ENCODE results near the gene TIAM1.
"Not testable (repeated sequence)": the region's sequence is repeated elsewhere in the genome, so short reads cannot be mapped to it uniquely, and the experiment has no call there.

Gene TIAM1

DNA sequence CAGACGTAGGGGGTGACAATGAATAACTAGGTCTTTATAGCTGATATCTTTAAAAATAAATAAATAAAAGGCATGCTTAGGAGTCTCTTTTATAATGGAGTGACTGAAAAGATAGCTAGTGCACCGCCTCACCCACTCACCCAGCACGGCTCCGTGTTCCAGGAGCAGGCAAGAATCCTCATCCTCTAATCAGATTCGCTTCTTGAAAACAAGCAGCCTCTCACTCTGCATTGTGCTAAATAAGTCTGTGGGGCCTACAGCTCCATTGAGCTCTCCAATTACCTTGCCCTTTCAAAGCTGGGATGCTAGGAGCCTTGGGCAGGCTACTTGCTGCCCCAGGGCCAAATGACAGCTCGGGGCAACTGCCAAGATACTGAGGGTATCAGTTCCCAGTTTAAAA, 91.5 kb downstream of the TIAM1 start:
- DNase-seq: no peak

DNA sequence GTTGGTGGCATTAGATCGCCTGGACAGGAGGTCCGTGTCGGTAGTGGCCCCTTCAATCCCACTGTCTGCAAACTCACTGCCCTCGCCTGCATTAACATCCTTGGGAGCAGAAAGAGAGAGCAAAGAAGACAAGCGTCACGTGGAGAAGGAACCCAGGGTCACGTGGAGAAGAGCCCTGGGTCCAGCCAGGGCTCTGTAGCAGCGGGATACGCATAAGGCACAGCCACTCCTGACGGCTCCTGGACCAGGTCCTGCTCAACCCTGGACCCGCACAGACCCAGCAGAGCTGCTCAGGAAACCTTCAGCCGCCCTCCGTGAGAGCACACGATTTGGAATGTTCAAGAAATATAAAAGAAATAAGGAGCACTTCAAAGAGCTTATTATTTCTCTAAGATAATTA, 92.0 kb downstream of the TIAM1 start:
- DNase-seq: no peak

DNA sequence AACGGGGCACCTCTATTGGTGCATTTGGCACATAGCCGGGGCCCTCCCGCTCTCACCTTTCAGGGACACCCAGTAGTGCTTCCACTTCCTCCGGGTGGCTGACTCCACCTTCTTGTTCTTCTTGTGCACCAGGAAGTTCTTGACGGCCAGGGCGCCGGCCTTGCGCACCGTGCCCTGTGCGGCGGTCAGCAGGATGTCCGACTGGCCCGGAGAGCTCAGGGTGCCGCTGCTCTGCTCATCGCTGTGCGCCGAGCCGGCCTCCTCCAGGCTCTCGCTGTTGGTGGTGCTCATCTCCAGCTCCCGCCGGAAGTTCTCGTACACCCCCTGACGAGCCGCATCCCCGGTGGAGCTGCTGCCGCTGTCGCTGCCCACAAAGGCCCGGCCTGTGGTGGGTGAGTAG, 92.4 kb downstream of the TIAM1 start:
- no peak for DNase-seq

DNA sequence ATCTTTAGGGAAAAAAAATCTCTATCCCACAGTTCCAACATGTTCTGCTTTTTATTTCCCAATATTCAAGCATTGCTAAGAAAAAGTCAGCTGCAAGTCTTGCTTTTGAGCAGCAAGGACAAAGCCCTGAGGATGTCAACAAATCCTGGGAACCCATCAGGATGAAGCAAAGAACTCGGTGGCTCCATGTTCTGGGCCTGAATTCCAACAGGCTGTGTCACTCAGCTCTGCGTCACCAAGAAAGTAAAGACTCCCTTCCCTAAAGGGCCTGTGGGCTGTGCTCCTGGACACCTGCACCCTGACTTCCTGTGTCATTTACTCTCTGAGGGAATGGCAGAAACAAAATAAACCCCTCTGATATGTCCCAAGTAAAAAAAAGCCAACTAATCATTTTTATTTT, 95.5 kb downstream of the TIAM1 start:
- no peak for DNase-seq

DNA sequence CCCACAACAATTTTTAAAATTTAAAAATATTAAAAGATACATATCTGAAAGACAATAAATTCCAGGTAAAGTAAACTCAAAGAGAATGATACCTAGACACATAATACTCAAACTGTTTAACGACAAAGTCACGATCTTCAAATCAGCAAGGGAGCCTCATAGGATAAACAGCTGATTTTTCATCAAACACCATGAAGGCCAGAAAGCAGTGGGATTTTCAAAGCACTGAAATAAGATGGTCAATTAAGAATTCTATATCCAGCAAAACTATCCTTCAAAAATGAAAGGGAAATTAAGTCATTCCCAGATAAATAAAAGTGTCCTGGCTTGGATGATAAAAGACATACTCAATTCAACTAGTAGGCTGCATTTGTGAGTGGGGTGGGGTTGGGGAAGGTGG, 100.5 kb downstream of the TIAM1 start:
- no peak for DNase-seq

DNA sequence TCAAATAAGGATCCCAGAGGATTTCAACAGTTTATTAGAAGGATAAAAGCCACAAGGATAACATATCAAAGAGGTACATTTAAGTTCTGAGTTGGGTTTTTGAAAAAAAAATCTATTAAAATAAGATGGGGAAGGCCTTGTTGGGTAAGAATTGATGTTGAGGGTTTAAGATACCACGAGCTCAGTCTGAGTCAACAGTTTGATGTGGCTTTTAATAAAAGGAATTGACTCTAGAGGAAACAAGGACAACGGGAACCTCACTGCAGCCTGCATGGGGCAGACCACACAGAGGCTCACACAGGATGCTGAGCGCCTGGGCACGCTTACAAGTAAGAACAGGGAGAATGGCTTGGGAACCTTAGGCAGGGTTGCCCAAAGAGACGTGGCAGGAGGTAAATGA, 107.5 kb downstream of the TIAM1 start:
- no peak for DNase-seq

DNA sequence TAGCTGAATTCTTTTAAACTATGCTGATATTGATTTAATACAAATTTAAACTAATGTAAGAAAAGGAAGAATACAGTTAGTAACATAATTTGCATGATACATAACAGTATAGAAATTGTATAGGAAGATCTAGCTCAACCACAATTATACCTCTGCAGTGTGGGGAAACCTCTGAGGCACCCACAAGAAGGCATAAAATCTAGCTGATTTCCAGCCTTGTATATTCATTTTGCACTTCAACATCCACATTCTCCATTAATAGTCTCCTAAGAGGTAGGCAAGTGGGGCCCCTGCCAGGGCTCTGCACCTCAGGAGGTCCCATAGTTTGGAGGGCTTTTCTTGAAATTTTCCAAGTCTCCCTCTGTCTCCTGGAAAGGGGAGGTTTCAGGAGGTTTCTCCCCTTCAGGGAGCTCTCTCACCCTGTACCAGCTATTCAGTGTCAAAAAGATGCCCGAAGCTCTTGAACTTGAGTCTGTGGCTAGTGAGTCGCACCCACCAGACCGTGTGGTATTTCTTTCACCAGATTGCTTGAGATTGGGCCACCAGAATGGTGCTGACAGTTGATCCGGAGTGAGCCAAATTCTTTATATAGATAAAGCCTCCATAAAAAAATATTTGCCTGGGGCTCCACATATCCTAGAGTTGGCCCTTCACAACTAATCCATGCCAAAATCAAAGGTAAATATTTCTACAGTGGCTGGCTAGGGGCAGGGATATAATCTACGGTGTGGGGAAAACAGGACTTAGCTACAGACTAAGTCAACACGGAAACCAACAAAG, 108.2 kb downstream of the TIAM1 start:
- DNase-seq: no peak

DNA sequence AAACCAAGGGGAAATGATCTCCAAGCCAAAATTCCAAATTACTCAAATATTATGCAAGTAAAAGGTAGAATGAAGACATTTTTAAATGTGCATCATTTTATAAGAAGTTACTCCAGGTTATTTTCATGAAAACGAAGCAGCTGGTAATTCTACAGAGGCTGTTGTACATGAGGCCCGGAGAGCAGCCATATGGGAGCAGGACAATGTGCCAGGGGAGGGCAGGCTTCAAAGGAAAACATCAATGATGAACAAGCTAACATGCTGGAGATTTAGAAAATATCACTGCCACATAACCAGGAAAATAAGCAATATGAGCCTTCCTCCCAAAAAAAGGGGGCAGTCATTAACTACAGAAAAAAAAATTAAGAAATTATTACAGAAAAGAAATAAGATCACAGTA, 109.1 kb downstream of the TIAM1 start:
- no peak for DNase-seq

DNA sequence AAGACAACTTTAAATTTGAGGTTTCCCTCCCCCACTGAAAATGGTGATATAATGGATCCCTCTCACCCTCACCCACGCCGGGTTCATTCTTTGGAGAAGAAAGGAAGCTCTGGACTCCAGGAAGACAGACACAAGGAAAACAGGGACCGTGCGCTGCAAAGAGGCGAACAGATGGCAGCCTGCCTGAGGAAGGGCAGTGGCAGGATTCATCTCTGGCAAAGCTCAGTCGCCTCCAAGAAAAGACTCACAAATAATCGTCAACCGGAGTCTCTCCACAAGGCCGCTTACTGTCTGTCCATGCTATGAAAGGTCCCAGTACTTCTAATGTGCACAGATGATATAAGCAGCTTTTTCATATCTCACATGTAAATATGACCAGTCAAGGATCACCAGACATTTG, 110.3 kb downstream of the TIAM1 start:
- no peak for DNase-seq

DNA sequence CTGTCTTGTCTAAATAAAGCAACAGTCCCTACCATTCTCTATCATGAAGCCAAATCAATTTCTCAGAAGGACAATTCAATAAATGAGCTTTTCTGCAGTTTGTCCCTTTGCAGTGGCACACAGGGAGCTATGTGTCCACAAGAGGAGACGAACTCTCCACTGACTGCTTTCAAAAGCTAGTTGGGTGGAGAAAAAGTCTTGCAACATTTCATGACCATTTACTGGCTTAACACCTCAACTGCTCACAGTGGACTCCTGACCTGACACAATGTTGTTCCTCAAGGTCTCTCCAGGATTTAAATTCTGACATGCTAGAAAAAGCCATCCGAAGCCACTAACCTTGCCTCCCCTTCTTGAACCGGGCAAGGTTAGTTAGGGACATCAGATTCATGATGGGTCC, 111.7 kb downstream of the TIAM1 start:
- no peak for DNase-seq

DNA sequence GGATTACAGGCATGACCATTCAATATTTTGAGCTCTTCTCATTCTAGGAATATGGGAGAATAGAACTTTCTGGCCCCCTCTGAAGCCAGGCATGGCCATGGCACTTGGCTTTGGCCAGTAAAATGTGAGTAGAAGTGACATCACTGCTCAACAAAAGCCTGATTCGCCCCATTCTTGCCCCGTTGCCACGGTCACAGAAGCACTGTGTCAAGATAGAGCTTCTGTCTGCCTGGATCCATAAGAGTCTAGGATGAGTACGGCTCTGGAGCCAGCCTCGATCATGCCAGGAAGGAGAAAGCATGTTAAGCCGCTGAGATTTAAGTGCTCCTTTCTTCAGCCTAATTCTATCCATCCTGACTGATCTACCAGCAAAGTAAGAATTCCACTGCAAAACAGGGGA, 113.1 kb downstream of the TIAM1 start:
- DNase-seq: no peak

DNA sequence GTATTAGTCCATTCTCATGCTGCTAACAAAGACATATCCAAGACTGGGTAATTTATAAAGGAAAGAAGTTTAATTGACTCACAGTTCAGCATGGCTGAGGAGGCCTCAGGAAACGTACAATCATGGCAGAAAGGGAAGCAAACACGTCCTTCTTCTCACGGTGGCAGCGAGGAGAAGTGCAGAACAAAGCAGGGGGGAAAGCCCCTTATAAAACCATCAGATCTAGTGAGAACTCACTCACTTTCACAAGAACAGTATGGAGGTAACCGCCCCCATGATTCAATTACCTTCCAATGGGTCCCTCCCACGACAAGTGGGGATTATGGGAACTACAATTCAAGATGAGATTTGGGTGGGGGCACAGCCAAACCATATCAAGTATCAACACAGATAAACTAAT, 115.3 kb downstream of the TIAM1 start:
- DNase-seq: not testable (repeated sequence)

DNA sequence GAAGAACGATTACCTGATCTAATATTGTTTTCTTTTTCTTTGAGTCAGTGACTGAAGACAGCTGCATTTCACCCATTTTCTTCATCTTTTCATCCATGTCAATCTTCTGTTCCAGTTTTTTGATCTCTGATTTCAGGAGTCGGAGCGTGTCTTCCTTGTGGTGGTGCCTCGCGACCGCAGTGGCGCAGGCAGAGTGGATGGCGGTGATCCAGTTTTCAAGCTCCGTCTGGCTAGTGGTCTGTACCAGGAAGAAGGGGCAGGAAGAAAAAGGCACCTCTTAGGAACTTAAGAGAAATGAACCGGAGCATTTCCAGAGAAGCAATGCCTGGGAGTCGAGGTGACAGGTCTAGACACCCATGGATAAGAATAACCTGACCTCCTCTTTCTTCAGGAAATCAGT, 118.3 kb downstream of the TIAM1 start:
- no peak for DNase-seq

DNA sequence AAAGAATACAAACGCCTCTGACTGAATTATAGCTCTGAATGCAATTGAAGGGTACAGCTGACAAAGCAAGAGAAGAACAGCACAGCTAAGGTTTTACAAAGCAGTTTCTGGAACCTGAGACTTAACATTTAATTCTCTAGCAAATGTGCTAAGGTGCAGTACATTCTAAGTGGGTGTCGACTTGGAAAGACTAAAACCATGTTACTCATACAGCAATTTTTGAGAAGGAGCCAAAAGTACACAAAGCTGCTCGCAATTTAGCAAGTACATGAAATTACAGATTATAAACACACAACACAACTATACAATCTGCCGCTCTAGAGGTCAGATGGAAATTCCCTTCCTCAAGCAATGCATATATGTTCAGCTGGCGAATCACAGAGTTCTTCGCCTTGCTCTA, 121.9 kb downstream of the TIAM1 start:
- DNase-seq: peak; percentile 45

DNA sequence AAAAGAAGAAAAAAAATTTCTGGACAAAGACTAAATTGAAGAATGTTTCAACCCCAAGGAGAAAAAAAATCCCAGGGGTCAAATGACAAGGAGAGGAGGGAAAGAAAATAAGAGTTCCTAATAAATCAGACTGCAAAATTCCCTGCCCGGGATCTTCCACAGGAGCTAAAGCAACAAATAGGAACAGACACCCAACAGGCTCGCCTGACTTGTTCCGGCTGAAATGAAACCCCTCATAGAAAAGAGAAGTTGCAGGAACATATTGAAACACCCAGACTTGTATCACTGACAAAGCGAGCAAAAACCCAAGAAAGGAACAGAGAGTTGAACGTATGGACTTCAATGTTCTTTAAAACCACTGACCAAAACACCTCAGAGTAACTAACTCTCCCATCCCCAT, 123.0 kb downstream of the TIAM1 start:
- no peak for DNase-seq

DNA sequence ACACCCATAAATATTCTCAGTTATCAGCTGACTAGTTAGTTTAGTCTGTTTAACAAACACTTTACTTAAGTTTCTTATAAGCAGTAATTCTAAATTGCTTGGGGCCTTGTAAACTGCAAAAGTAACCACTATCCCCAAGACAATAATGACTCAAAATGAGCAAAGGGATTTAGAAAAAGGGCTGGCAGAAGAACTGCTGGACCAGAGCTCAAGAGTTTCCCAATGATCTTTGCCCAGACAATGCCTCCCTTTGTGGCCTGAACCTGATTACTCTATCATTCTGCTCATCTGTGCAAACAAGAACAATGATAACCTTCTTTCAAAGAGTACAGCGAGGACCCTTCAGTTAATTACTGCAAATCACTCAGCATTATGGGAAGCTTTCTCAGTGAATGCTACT, 123.5 kb downstream of the TIAM1 start:
- DNase-seq: peak; percentile 28

DNA sequence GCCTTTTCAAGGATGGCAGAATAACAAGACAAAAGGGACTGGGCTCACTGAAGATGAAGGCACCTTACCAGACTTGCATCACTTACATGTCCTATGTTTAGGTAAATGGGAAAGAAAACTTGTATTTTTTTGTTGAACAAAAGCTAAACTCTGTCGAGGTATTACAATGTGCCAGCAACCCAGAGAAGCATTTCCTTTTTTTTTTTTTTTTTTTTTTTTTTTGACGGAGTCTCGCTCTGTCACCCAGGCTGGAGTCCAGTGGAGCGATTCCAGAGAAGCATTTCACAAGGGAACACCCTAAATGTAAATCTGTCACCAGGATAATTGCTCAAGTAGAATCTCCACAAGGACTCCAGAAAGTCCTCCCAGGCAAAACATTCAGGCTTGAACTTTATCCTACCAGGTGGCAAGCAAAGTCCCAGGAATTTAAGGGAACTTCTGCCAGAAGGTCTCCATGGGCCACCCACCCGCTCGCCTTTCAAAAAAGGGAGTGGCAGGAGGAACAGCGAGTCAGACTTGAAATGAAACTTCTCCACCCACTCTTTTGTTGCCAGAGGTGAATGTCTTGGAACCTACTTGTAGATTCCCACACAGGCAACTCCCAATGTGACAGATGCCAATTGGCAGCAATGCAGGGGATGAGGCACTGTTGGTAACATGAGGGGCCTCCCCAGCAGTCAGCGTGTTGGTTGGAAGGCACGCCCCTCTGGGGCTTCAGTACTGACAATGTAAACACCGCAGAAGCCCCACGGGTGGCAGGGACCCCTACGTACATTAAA, 125.0 kb downstream of the TIAM1 start:
- DNase-seq: no peak

DNA sequence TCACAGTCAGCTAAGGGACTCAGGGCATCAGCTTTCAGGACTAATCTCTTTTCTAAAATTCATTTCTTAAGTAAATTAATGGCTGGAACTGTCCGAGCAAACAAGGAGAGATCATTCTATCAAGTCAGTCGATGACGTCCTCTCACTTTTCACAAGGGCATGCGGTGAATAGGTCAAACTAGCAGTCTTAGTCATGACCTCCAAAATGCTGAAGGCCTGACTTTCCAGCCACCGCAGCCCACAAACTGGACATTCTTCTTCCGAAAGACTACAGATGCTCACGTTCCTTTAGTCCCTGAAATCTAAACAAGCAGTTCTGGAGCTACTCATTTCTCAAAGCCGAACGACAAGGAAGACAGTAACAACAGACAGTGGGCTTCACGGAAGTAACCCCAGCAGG, 127.9 kb downstream of the TIAM1 start:
- no peak for DNase-seq

DNA sequence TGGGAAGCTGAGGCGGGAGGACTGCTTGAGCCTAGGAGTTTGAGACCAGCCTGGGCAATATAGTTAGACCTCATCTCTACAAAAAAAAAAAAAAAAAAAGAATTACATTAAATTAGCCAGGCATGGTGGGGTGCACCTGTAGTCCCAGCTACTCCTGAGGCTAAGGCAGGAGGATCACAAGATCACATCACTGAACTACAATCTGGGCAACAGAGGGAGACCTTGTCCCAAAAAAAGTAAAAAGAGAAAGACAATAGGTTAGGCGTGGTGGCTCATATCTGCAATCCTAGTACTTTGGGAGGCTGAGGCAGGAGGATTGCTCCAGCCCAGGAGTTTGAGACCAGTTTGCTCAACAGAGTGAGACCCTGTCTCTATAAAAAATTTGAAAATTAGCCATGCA, 130.3 kb downstream of the TIAM1 start:
- no peak for DNase-seq

DNA sequence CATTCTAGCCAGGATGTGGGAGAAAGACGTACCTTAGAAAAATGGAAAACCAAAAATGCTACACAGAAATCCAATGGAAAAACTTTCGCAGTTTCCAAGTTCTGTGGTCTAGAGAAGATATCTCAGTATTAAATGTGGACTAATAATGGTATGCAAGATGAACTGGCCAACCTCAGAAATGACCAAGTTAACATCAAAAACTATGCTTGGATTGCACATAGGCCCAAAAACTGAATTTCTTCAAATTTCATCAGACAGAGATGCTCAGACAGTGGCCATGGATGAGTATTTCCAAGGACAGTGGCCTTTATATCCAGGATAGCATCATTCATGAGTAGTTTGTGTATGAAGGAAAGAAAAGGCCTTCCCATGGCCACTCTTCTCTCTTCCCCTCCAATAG, 132.2 kb downstream of the TIAM1 start:
- DNase-seq: no peak

DNA sequence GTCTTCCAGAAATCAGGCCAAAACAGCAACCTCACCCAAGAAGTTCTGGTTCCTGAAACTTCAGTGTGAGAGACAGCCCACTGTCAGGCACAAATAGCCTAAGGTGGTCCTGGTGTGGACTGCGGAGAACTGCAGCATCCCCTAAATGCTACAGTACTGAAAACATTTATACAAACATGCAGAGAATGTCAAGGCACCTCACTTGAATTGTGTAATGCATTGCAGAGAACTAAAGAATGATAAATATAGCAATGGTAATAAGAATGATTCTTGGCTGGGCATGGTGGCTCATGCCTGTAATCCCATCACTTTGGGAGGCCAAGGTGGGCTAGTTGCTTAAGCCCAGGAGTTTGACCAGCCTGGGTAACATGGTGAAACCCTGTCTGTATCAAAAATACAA, 138.6 kb downstream of the TIAM1 start:
- no peak for DNase-seq

DNA sequence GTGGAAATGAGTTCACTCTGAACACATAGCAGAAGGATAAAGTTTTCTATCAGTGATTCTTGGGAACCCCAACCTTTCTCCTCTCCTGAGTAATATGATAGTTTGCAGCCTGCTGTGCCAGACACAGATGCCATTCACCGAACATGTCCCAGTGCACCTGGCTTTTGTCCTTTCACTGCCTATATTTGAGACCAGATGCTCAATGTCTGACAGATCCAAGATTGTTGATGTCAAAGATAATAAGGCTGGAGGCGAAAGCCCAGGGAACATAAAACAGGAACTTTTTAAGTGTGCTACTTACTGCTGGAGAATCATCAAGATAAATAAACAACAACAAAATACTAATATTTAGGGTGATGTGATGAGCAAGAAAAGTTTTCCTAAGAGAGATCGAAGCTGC, 139.3 kb downstream of the TIAM1 start:
- peak; percentile 22 for DNase-seq

DNA sequence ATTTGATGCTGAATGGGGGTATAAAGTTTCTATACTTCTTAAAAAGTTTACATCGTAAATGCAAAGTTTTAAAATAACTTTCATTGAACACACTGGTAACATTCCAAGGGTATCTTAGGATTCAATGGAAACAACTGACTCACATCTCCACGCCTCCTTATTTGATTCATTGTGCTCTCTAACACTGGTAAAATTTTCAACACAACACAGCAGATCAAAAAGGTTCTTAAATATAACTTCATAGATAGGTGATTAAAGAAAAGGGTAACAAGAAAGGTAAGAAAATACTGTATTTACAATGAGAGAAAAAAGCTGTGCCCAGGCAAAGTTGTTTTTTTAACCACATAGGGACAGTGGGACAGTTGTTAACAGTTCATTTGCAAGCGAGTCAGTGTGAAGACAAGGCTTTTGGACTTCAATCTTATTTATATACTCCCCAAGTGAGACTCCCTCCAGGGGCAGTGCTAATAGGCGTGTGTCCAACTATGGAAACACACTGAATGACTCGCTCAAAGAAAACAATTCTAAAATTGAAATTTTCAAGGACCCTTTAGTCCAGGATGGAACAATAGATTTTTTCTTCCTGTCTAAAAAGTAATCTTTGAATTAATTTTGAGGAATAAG, 140.5 kb downstream of the TIAM1 start:
- no peak for DNase-seq

DNA sequence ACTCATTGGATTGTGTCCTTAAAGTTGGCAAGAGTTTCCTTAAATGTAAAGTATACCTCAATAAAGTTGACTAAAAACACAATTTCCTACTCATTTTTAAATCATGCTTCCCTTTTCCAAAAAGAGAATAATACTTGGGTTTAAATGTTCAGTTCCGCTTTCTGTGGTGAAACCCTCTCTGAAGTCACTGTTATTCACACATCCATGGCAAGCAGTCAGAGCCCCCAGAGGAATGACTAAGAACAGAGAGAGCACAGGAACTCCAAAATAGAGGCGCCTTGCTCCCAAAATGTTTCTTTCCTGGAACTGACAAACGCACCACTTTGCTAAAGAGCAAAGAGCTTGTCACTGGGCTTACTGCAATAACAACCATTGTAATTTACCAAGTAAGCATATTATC, 142.5 kb downstream of the TIAM1 start:
- no peak for DNase-seq
